Endometrial microvascular endothelial cells (primary cell): ENCODE data around the gene PCDH9. TPM values are rescaled to one million over a fixed set of nuclear protein-coding genes. Genes with fewer than 3 reads are reported as not detected.
"Not testable (repeated sequence)": the region's sequence is repeated elsewhere in the genome, so short reads cannot be mapped to it uniquely, and the experiment has no call there.

ENCODE experiments used
- in situ Hi-C: cut with HindIII; loops from 2 replicates; pipeline ENCODE4 v1.10.0; 2017; ENCODE audit warnings: low sequenced_read_pairs, low pct_unique_long_range_greater_than_20kb; ENCODE audit errors: inconsistent ontology term
- total RNA-seq: library from RNA; depleted of rRNA; stranded (reverse); fragments of >200 nt; gene quantifications from one replicate; pipeline ENCODE4 v1.2.3, GENCODE V29; 2015; ENCODE audit errors: inconsistent ontology term

The PCDH9 gene
- total RNA-seq, 1 donor from 2014 or later: 1.0 TPM

GRCh38 chr13:67100730-67101129, 129.4 kb downstream of the PCDH9 start:
- in situ Hi-C loops: no loop called here

- in situ Hi-C loops: no loop called here
These were observed 130.6 kb downstream of the PCDH9 start for GRCh38 chr13:67099494-67099893.

- in situ Hi-C loops: no loop called here
These were observed 132.2 kb downstream of the PCDH9 start for GRCh38 chr13:67097892-67098452.

DNA sequence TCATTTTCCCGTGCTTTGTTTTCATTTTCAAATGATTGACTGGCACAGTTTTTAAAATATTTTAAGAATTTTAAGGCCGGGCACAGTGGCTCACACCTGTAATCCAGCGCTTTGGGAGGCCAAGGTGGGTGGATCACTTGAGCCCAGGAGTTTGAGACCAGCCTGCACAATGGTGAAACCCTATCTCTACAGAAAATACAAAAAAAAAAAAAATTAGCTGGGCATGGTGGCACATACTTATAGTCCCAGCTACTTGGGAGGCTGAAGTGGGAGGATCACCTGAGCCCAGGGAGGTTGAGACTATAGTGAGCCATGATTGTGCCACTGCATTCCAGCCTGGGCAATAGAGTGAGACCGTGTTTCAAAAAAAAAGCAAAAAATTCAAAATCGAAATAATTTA, 133.2 kb downstream of the PCDH9 start:
- in situ Hi-C loops: not testable (repeated sequence)

GRCh38 chr13:67096418-67096817, 133.7 kb downstream of the PCDH9 start:
- in situ Hi-C loops: no loop called here

DNA sequence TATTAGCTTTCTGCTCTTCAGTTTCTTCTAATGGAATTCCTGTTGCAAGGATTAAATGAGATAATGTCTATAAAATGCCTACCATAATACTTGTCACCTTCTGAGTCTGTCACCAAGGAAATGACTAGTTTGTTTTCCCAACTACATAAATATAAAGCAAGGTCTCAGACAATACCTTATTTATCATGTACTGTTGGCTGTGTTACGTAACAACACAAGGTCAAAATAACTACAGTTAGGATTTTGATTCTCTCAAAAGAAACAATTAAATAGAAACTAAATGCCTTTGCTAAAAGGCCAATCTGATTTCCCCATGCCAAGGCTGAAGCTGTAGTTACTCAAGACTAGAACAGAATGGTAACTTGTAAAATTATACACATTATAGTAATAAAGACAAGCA, 134.5 kb downstream of the PCDH9 start:
- in situ Hi-C loops: no loop called here

DNA sequence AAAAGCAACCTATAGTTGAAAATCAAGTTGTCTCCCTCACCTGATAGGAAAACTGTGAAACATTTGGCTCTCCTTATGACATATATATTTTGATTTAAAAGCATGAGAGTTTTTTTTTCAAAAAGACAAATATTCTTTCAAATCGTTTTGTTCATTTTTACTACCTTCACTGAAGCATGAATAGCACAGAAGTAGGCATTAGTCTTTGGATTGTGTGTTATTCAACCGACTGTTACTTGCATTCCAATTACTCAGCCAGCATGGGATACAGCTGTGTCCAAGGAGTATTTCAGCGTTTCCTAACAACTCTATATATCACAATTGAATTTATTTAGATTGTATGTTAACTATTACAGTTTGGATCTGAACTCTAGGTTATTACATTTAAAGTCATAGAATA, 135.2 kb downstream of the PCDH9 start:
- in situ Hi-C loops: no loop called here

DNA sequence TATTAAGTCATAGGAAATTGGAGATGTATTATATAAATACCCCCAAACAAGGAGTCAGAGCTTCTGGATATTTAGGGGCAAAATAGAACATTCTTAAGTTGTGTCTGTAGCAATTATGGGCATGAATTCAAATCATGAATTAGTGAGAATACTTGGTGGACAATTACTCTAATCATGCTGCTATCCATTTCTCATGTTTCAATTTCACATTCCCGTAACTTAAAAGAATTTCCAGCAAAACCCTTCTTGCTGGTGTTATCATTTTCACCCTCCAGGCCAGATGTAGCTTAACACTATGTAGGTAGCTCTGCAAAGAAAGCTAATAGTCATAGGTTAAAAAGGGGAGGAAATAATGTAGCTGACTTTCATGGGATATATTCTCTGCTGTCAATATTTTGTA, 136.1 kb downstream of the PCDH9 start:
- in situ Hi-C loops: no loop called here

DNA sequence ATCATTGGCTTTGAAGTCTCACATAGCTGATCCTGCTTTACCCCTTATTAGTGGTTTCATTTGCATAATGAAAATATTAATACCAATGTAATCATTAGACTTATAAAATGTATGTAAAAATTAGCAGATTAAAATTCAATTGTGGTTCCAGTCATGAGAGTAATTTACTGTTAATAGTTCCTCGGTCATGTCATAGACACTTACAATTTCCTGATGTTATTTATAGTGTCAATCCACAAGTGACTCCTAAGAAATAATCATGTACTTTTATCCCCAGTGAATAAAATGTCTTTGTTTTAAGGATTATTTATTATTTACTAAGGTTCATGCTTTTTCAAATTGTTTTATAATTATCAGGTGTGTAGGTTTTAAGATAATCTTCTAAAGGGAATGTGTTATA, 138.5 kb downstream of the PCDH9 start:
- in situ Hi-C loops: no loop called here

GRCh38 chr13:67090856-67091255, 139.3 kb downstream of the PCDH9 start:
- in situ Hi-C loops: no loop called here

GRCh38 chr13:67087527-67087926, 142.6 kb downstream of the PCDH9 start:
- in situ Hi-C loops: no loop called here

DNA sequence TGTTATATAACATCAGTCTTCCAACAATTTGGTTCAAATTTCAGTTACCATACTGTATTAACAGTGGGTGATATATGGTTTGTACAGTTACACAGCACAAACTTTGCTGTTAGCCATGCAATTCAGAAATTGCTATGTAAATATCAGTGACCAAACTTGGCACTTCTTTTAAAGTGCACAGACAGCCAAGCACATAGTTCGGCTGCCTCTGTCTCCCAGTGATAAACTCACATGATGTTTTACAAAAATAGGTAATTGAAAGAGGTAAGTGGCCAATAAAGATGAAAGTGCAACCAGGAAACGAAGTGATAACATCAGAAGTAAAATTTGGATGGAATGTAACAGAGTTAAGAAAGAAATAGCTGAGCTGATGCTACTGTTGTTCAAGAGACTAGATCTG, 143.9 kb downstream of the PCDH9 start:
- in situ Hi-C loops: no loop called here

- in situ Hi-C loops: no loop called here
These were observed 146.1 kb downstream of the PCDH9 start for GRCh38 chr13:67084066-67084465.

GRCh38 chr13:67083519-67083918, 146.6 kb downstream of the PCDH9 start:
- in situ Hi-C loops: no loop called here

DNA sequence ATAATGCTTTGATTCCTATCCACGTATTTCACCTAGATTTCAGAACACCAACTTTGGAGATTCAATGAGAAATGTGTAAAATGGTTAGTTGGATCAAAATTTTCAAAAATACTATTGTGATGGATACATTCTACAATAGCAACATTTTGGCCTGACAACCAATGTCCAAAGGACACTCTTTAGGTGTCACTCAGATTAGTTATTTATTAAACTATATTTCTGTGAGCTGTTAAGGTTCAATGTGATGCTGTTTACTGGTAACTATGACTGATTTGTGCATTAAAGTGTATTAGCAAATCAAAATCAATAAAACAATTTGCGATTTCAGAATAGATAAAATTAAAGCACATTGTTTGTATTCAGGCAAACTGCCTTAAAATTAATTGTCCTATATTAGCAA, 149.8 kb downstream of the PCDH9 start:
- in situ Hi-C loops: no loop called here

- in situ Hi-C loops: no loop called here
These were observed 152.1 kb downstream of the PCDH9 start for GRCh38 chr13:67078062-67078461.

DNA sequence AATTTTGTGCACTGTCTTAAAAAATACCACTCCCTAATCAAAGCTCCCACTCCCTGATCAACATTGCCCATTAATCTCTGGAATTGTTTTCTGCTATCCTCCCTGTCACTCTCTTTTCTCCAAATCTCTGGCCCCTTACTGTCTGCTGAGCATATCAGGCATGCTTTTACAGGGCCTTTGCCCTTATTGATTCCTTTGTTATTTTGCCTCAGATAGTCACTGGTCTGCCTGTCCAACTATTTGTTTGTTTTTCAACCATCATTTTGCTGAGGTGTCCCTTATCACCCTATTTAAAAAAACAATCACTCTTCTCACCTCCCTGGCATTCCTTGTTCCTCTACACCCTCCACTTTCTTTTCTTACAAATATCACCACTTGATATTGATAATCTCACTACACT, 153.0 kb downstream of the PCDH9 start:
- in situ Hi-C loops: no loop called here

- in situ Hi-C loops: no loop called here
These were observed 153.8 kb downstream of the PCDH9 start for GRCh38 chr13:67076378-67076777.

DNA sequence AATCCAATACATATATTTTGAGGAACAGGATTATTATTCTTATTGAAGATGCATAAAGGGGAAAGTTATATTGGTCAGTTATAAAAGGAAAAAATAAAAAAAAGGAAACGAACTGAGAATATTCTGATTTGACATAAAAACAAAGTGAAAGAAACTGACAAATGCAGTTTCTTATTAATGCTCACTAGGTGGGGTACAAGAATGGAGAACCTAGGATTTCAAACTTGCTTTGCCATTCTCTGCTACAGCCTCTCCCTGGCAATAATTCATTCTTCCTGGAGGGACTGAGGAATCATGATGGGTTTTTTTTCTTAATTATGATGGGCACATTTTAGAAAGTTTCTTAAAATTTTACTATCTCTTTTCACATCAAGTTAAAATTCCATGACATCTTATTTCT, 154.9 kb downstream of the PCDH9 start:
- in situ Hi-C loops: no loop called here

GRCh38 chr13:67071918-67072598, 158.1 kb downstream of the PCDH9 start:
- in situ Hi-C loops: no loop called here

GRCh38 chr13:67070306-67070705, 159.8 kb downstream of the PCDH9 start:
- in situ Hi-C loops: no loop called here
